ENCODE data around the gene COL13A1.

The COL13A1 gene

DNA sequence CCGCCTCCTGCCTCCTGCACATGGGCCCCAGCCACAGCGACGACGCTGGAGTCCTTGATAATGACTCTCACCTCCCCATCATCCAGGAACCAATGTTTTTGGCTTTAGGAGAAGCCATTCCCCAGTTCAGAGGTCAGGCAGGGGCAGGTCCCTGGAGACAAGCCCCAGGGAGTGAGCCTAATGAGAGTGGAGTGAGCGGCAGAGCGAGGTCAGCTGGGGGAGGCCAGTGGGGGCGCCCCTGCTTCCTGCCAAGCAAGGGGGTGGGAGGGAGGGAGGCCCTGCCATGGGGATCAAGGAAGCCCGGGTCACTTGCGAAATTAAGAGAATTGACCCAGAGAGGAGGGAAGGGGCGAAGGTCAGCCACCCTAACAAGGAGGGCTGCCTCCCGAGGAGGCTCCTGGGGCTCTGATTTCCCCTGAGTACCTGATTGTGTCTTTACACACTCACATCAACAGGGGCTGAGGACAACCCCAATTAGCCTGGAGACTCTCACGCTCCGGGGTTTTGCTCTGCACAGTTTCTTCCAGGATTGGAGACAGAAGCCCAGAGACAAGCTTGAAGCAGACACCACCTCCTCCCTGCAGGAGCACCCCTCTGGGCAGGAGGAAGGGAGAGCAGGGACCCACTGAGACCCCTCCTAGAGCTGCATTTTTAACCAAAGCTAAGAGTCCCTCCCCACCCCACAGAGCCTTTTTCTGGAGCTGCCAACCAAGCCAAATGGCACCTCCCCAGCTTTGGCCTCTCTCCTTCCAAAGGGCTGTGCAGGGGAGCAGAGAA, 112.1 kb downstream of the COL13A1 start:
- peaks cover 0 to 7% (median 0%) of the 10 kb centered on the region in 11 experiments; a peak in 1 of 22 replicates for H4K20me1 ChIP-seq
- TF ChIP-seq Cebpa-rat (IDR thresholded peaks at IDR 0.05), result no peak

DNA sequence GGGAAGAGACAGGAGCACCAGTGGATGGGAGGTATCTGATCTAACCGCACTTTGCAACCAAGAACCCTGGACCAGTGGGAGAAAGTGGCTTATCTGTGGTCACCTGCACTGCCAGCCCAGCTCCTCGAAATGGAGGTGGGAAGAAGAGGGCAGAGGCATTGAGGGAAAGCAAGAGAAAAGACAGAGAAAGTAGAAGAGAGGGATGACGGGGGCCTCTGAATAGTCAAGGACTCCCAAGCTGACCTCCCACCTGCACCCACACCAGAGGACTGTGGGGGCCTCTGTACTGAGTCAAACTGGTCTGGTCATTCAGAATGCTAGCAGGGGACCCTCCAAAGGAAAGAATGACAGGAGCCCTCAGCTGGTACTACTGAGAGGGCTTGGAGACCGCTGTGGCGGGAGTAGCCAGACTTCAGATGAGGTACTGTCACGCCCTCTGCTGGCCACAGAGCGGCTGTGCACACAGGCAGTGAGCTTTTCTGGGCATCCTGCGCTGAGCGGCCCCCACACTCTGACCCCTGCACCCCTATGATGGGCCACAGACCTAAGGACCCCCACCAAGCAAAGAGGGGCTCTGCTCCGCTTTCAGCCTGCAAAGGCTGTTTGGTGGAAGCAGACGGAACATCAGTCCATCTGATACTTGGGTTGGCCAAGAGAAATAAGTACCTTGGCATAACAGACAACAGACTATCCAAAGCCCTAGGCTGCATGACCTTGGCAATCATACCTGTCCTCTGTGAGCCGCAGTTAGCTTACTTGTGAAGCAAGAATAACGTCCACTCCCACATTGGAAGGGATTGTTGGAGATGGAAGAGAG, 112.9 kb downstream of the COL13A1 start:
- Histone ChIP-seq H3K4me2 (no peak overlapping the region), H3K4me3 (no peak overlapping the region), H3K36me3 (no peaks in the 10 kb centered on the region), H3K27me3 (no peaks in the 10 kb centered on the region), H3K9me3 (replicated peaks in 1 of 11) (no peaks in the 10 kb centered on the region), H3K4me1 (peaks cover 0 to 24% (median 15%) of the 10 kb centered on the region in 10 experiments; a peak in 16 of 20 replicates), H3K27ac (no peak overlapping the region), H4K20me1 (peaks cover 0 to 11% (median 0%) of the 10 kb centered on the region in 11 experiments; a peak in 1 of 22 replicates), H3K9ac (no peak overlapping the region)
- no peak for TF ChIP-seq Cebpa-rat (IDR thresholded peaks at IDR 0.05)

More for the DNA sequence above, 112.1 kb downstream of the COL13A1 start:
- Histone ChIP-seq H3K27me3 (no peaks in the 10 kb centered on the region), H3K4me3 (no peak overlapping the region), H3K9me3 (replicated peaks in 1 of 11) (no peaks in the 10 kb centered on the region), H3K9ac (no peak overlapping the region), H3K27ac (no peak overlapping the region), H3K36me3 (no peaks in the 10 kb centered on the region), H3K4me2 (peak overlapping the region in 5 of 11 experiments; percentile 20 to 63 (median 35); a peak in 3 of 22 replicates), H3K4me1 (peaks cover 0 to 24% (median 15%) of the 10 kb centered on the region in 10 experiments; a peak in 15 of 20 replicates)

DNA sequence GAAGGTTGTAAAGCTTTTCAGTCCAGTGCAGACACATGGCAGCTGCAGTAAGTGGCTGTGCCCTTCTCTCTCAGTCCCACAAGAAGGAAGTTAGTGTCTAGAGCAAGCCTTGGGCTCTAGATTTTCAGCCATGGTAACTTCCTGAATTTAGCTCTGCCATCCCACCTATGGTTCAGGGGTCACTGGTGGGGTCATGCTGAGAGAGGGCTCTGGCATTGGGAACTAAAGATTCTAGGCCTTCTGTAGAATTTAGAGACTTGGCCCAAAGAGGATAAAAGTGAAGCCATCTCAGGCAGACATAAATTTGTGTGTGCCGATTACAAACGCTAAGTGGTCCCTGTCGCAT, 113.5 kb downstream of the COL13A1 start:
- Histone ChIP-seq H3K4me2 (no peak overlapping the region), H3K9me3 (replicated peaks in 1 of 11) (no peaks in the 10 kb centered on the region), H3K4me1 (peaks cover 0 to 22% (median 14%) of the 10 kb centered on the region in 10 experiments; a peak in 16 of 20 replicates), H3K9ac (no peak overlapping the region), H3K36me3 (no peaks in the 10 kb centered on the region), H3K27me3 (no peaks in the 10 kb centered on the region), H3K4me3 (no peak overlapping the region), H3K27ac (no peak overlapping the region), H4K20me1 (peaks cover 0 to 17% (median 0%) of the 10 kb centered on the region in 11 experiments; a peak in 1 of 22 replicates)
- TF ChIP-seq Cebpa-rat (IDR thresholded peaks at IDR 0.05), result no peak

DNA sequence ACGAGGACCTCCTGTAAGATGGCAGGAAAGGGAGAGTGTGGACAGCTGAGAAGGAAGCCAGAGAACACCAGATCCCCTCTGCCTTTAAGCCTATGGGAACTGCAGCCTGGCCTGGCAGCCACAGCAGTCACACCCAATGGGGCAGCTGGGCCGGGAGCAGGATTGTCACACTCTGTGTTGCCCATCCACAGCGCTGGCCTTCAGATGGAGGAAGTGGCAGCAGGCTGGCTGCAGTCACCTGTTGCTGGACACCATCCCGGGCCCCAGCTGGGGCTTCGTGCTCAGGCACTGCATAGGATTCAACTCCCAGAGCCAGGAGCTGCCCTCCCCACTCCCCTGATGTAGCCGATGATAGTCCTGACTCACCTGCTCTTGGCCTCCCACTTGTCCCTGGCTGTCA, 114.4 kb downstream of the COL13A1 start:
- Histone ChIP-seq H4K20me1 (0 out of 22 replicates have a peak, but pooled peaks cover 0 to 18% (median 0%) of the 10 kb centered on the region in 11 experiments), H3K4me3 (no peak overlapping the region), H3K4me1 (peaks cover 0 to 22% (median 13%) of the 10 kb centered on the region in 10 experiments; a peak in 16 of 20 replicates), H3K27me3 (no peaks in the 10 kb centered on the region), H3K36me3 (no peaks in the 10 kb centered on the region), H3K9ac (no peak overlapping the region), H3K9me3 (replicated peaks in 1 of 11) (no peaks in the 10 kb centered on the region), H3K4me2 (no peak overlapping the region), H3K27ac (no peak overlapping the region)
- TF ChIP-seq Cebpa-rat (IDR thresholded peaks at IDR 0.05), result no peak

DNA sequence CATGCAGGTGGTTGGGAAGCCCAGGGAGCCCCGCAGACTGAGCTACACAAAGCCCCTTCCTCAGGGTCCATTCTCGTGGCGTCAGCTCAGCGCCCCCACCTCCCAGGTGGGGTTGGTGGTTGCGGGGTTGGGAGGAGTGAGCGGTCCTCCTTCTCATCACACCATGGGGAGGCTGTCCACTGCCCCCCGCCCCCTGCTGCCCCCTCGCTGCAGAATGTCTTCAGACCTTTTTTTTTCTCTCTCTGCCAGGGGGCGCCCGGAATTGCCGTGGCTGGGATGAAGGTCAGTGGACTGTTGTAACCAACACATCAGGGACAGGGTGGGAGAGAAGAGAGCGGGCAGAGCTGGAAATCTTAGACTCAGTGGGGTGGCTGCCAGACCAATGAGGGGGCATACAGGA, 116.3 kb downstream of the COL13A1 start:
- no peak overlapping the region for H3K27ac ChIP-seq
- TF ChIP-seq Cebpa-rat (IDR thresholded peaks at IDR 0.05), result no peak
- H3K4me1 ChIP-seq, result peaks cover 0 to 15% (median 5%) of the 10 kb centered on the region in 10 experiments; a peak in 15 of 20 replicates
- no peaks in the 10 kb centered on the region for H3K36me3 ChIP-seq
- H3K4me3 ChIP-seq, result no peak overlapping the region
- no peak overlapping the region for H3K9ac ChIP-seq
- H3K27me3 ChIP-seq, result no peaks in the 10 kb centered on the region
- H4K20me1 ChIP-seq, result 0 out of 22 replicates have a peak, but pooled peaks cover 0 to 18% (median 0%) of the 10 kb centered on the region in 11 experiments
- H3K9me3 ChIP-seq (replicated peaks in 1 of 11), result no peaks in the 10 kb centered on the region
- H3K4me2 ChIP-seq, result no peak overlapping the region

DNA sequence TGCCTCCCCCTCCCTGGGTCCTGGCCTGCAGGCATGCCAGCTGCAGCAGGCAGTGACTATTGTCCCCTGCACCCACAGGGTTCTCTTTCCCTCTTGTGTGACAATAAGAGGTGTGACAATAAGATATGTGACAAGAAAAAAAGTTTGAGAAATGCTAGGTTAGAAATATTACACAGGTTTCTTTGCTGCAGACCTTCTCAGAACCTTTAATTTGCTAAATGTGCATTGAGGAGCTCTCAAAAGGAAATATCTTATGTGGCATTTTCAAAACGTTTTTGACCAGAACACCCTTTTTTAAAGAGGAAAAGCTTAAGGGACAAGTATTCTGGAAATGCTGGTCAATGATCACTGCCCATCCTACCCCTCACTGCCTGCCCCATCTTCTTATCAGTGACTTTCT, 117.5 kb downstream of the COL13A1 start:
- H3K4me1 ChIP-seq, result peaks cover 0 to 5% (median 0%) of the 10 kb centered on the region in 10 experiments; a peak in 1 of 20 replicates
- H3K9ac ChIP-seq, result no peak overlapping the region
- H4K20me1 ChIP-seq, result 0 out of 22 replicates have a peak, but pooled peaks cover 0 to 18% (median 0%) of the 10 kb centered on the region in 11 experiments
- H3K27me3 ChIP-seq, result no peaks in the 10 kb centered on the region
- H3K9me3 ChIP-seq (replicated peaks in 1 of 11), result no peaks in the 10 kb centered on the region
- H3K36me3 ChIP-seq, result no peaks in the 10 kb centered on the region
- H3K27ac ChIP-seq, result no peak overlapping the region
- TF ChIP-seq Cebpa-rat (IDR thresholded peaks at IDR 0.05), result no peak
- H3K4me2 ChIP-seq, result peak overlapping the region in 1 of 11 experiments; percentile 10; a peak in 1 of 22 replicates
- H3K4me3 ChIP-seq, result no peak overlapping the region

DNA sequence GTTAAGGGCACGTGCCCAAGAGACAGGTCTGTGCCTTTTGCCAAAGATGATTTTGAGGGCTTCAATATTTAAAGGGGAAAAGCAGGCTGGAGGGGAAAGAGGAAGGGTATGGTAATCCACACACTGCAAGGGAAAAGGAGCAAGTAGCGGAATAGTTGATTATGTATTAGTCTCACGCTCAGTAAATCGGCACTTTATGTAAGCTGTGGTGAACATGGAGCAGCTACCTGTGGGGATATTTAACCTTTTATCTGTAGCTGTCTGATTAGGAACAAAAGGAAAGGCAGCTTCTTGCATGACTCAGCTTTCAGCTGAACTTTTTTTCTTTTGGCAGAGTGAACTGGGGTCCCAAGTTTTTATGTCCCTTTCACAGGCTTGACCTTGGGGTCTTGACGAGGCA, 123.4 kb downstream of the COL13A1 start:
- H3K27ac ChIP-seq, result no peak overlapping the region
- peaks cover 0 to 9% (median 6%) of the 10 kb centered on the region in 11 experiments; a peak in 7 of 22 replicates for H3K9me3 ChIP-seq (replicated peaks in 1 of 11)
- H3K36me3 ChIP-seq, result no peaks in the 10 kb centered on the region
- H3K9ac ChIP-seq, result no peak overlapping the region
- peaks cover 0 to 2% (median 0%) of the 10 kb centered on the region in 11 experiments; a peak in 1 of 22 replicates for H3K27me3 ChIP-seq
- H3K4me2 ChIP-seq, result no peak overlapping the region
- no peaks in the 10 kb centered on the region; a peak in 1 of 20 replicates for H3K4me1 ChIP-seq
- no peak overlapping the region for H3K4me3 ChIP-seq
- no peak for TF ChIP-seq Cebpa-rat (IDR thresholded peaks at IDR 0.05)
- H4K20me1 ChIP-seq, result 0 out of 22 replicates have a peak, but pooled peaks cover 0 to 2% (median 0%) of the 10 kb centered on the region in 11 experiments

DNA sequence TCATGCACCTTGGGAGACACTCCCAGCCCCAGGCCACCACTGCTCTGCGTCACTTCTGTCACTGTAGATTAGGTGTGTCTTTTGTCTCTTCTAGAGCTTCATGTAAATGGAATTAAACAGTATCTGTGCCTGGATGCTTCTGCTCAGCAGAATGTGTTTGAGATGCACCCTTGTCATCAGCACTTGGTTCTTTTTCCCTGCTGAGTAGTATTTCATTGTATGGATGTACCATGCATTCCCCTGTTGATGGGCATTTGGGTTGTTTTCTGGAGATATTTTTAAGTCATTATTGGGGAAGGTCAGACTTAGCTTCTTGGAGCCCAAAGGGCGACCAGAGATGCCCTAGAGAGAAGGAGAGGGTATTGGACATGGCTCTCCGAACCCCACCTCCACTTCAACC, 126.6 kb downstream of the COL13A1 start:
- Histone ChIP-seq H3K9ac (no peak overlapping the region), H3K27me3 (peaks cover 0 to 7% (median 0%) of the 10 kb centered on the region in 11 experiments; a peak in 3 of 22 replicates), H3K4me2 (no peak overlapping the region), H3K4me3 (no peak overlapping the region), H3K9me3 (replicated peaks in 1 of 11) (peaks cover 0 to 9% (median 6%) of the 10 kb centered on the region in 11 experiments; a peak in 7 of 22 replicates), H3K36me3 (no peaks in the 10 kb centered on the region), H3K27ac (no peak overlapping the region), H3K4me1 (peaks cover 0 to 10% (median 5%) of the 10 kb centered on the region in 10 experiments; a peak in 13 of 20 replicates), H4K20me1 (no peaks in the 10 kb centered on the region)
- TF ChIP-seq Cebpa-rat (IDR thresholded peaks at IDR 0.05), result no peak

DNA sequence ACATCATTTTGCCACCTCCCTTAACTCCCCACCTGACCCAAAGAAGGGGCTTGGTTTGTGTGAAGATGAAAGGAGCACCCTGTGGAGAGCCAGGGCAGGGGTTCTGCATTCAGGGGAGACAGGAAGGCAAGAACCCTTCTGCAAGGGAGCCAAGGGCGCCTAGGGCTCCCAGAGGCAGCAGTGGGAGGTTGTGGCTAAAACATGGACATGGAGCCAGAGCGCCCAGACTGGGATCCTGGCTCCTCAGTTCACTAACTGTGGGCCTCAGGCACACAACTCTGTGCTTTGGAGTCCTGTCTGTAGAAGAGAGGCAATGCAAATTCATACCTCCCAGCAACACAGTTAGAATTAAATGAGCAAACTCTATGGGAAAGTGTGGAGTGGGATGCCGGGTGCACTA, 127.9 kb downstream of the COL13A1 start:
- Histone ChIP-seq H3K27ac (no peak overlapping the region), H4K20me1 (no peaks in the 10 kb centered on the region), H3K27me3 (peaks cover 0 to 7% (median 0%) of the 10 kb centered on the region in 11 experiments; a peak in 3 of 22 replicates), H3K4me2 (no peak overlapping the region), H3K4me3 (no peak overlapping the region), H3K36me3 (no peaks in the 10 kb centered on the region), H3K9me3 (replicated peaks in 1 of 11) (peaks cover 0 to 9% (median 6%) of the 10 kb centered on the region in 11 experiments; a peak in 7 of 22 replicates), H3K9ac (no peak overlapping the region), H3K4me1 (peaks cover 0 to 13% (median 7%) of the 10 kb centered on the region in 10 experiments; a peak in 13 of 20 replicates)
- TF ChIP-seq Cebpa-rat (IDR thresholded peaks at IDR 0.05), result no peak
